Kidney (tissue), 14 donors: ENCODE data around the gene TMEM170B. TPM values are rescaled to one million over a fixed set of nuclear protein-coding genes. Genes with fewer than 3 reads are reported as not detected.

ENCODE experiments used
- DNase-seq, 5 donors: peaks; one replicate each; pipeline ENCODE4 v3.0.0-alpha.2; 2013 to 2020
- FAIRE-seq: peaks from 2 replicates; lab custom pipeline; 2012; peaks lifted over from hg19 to GRCh38; lab: Jason Lieb, UNC
- H3K27ac ChIP-seq, 2 donors: one replicate each; pipeline ENCODE4 v1.7.0; 2013; ENCODE audit warnings: low read depth in 2 of 2, low read length in 2 of 2, inconsistent platforms in 1 of 2
- H3K27me3 ChIP-seq: one replicate; pipeline ENCODE4 v1.7.1; 2013; ENCODE audit warnings: low read length, inconsistent platforms; ENCODE audit not compliant: control insufficient read depth, insufficient read depth
- H3K36me3 ChIP-seq, 3 donors: one replicate each; pipeline versions ENCODE4 v1.7.0 to v1.7.1; 2013; ENCODE audit warnings: low read length in 3 of 3, control low read depth in 1 of 3, inconsistent platforms in 1 of 3; ENCODE audit not compliant: insufficient read depth in 3 of 3, control insufficient read depth in 2 of 3
- H3K4me1 ChIP-seq, 3 donors: one replicate each; pipeline versions ENCODE4 v1.7.0 to v1.7.1; 2013; ENCODE audit warnings: low read length in 3 of 3, inconsistent platforms in 1 of 3, low read depth in 1 of 3; ENCODE audit not compliant: control insufficient read depth in 2 of 3, insufficient read depth in 2 of 3
- H3K4me3 ChIP-seq, 3 donors: one replicate each; pipeline versions ENCODE4 v1.7.0 to v1.8.1; 2013; ENCODE audit warnings: low read length in 3 of 3, control low read depth in 1 of 3, inconsistent platforms in 1 of 3
- H3K9ac ChIP-seq, 3 donors: one replicate each; pipeline versions ENCODE4 v1.7.0 to v1.7.1; 2013; ENCODE audit warnings: low read length in 3 of 3, control low read depth in 1 of 3, inconsistent platforms in 1 of 3
- H3K9me3 ChIP-seq, 3 donors: one replicate each; pipeline versions ENCODE4 v1.7.0 to v1.7.1; 2013; ENCODE audit warnings: low read length in 3 of 3, control low read depth in 1 of 3, inconsistent platforms in 1 of 3; ENCODE audit not compliant: control insufficient read depth in 2 of 3, insufficient read depth in 1 of 3
- CTCF ChIP-seq: IDR thresholded peaks from 3 replicates; pipeline ENCODE4 v1.5.1; 2012; ENCODE audit warnings: mild to moderate bottlenecking, moderate library complexity, borderline replicate concordance; ENCODE audit not compliant: insufficient read depth; ENCODE audit errors: extremely low read depth
- intact Hi-C: fragments of 100-400 bp; cut with DNase I; formaldehyde crosslinking; loops from one replicate; pipeline ENCODE4 v1.11.1; 2022
- polyA plus RNA-seq: library from polyadenylated mRNA; stranded (reverse); fragments of 350-450 nt; fragmentation: Illumina TruSeq; extraction: RNeasy Lipid Tissue Mini Kit (QIAGEN cat#74804); gene quantifications from one replicate; pipeline ENCODE4 v1.2.3, GENCODE V29; 2014; ENCODE audit warnings: low read depth, low replicate concordance; ENCODE audit not compliant: insufficient read depth
- total RNA-seq: library from RNA; stranded (reverse); fragmentation: NEBNext Ultra II Directional; extraction: Animal tissue kit (Norgen Biotek cat#: 25700); gene quantifications from one replicate; pipeline ENCODE4 v1.2.1, GENCODE V29; 2021
- donor health status: control.
- donor health status: control.
- donor health status: control.
- donor health status: control.
- donor health status: control.
- donor health status: DM: yes; HTN: yes; CAD: no.
- donor health status: Normal renal cell carcinoma (clear cell type).

The TMEM170B gene
- total and polyA plus RNA-seq, 2 donors from 2014 or later, result 2.7 to 3.7 TPM

- no peaks in the 10 kb centered on the region for H3K9me3 ChIP-seq
- H3K4me1 ChIP-seq, result peaks cover 0 to 3% (median 0%) of the 10 kb centered on the region in 3 donors
- no peaks in the 10 kb centered on the region for H3K27me3 ChIP-seq
- no peaks in the 10 kb centered on the region for H3K36me3 ChIP-seq
- H3K9ac ChIP-seq, result no peak overlapping the region
- no peak for FAIRE-seq
- no peak for DNase-seq
- no peak for TF ChIP-seq CTCF
- H3K4me3 ChIP-seq, result no peak overlapping the region
- intact Hi-C loops, result no loop called here
- H3K27ac ChIP-seq, result no peak overlapping the region
Measured at GRCh38 chr6:11552442-11552841, 14.9 kb downstream of the TMEM170B start.

- Histone ChIP-seq H3K36me3 (no peaks in the 10 kb centered on the region), H3K9ac (no peak overlapping the region), H3K4me3 (no peak overlapping the region), H3K27ac (no peak overlapping the region), H3K4me1 (peaks cover 0 to 3% (median 0%) of the 10 kb centered on the region in 3 donors), H3K9me3 (no peaks in the 10 kb centered on the region), H3K27me3 (no peaks in the 10 kb centered on the region)
- no peak for FAIRE-seq
- TF ChIP-seq CTCF, result no peak
- intact Hi-C loops, result no loop called here
- DNase-seq, result no peak
Measured at GRCh38 chr6:11553824-11554223, 16.3 kb downstream of the TMEM170B start.

- no peaks in the 10 kb centered on the region for H3K36me3 ChIP-seq
- FAIRE-seq (no peak), DNase-seq (no peak)
- no peak overlapping the region for H3K27ac ChIP-seq
- H3K9me3 ChIP-seq, result no peaks in the 10 kb centered on the region
- no peaks in the 10 kb centered on the region for H3K27me3 ChIP-seq
- no peak overlapping the region for H3K4me3 ChIP-seq
- intact Hi-C loops, result no loop called here
- TF ChIP-seq CTCF, result no peak
- H3K4me1 ChIP-seq, result peaks cover 0 to 3% (median 0%) of the 10 kb centered on the region in 3 donors
- no peak overlapping the region for H3K9ac ChIP-seq
Measured at GRCh38 chr6:11556309-11556708, 18.8 kb downstream of the TMEM170B start.

GRCh38 chr6:11563793-11564192, 26.2 kb downstream of the TMEM170B start:
- no peak for TF ChIP-seq CTCF
- Histone ChIP-seq H3K4me1 (no peaks in the 10 kb centered on the region), H3K27me3 (no peaks in the 10 kb centered on the region), H3K4me3 (no peak overlapping the region), H3K9ac (no peak overlapping the region), H3K27ac (no peak overlapping the region), H3K36me3 (peaks cover 0 to 3% (median 0%) of the 10 kb centered on the region in 3 donors), H3K9me3 (no peaks in the 10 kb centered on the region)
- intact Hi-C loops, result no loop called here
- DNase-seq (no peak), FAIRE-seq (no peak)
